ENCODE data around the gene KEAP1.
"Not testable (repeated sequence)": the region's sequence is repeated elsewhere in the genome, so short reads cannot be mapped to it uniquely, and the experiment has no call there.

Gene KEAP1

DNA sequence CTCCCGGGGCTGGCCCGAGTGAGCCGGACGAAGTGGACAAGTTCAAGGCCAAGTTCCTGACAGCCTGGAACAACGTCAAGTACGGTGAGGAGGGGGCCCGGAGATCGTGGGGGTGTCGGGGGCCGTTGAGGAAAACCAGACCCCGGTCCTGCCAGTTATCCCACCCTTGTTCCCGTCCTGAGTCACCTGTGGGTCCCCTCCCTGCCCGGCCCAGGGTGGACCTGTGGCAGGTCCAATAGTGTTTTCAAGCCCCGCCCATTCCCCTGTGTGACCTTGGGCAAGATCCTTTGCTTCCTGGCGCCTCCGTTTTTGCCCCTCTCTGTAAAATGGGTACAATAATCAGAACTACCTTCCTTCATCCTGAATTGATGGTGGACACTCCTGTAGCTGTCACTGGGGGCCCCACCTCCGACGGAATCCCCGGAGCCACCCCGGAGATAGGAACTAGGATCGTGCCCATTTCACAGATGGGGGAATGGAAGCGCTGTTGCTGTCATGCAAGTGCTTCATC lies 41.1 kb upstream of the KEAP1 start:
- Histone ChIP-seq H3K27me3 (ENCODE audit: control insufficient read depth in 2 of 2, insufficient read depth in 2 of 2, low read length in 2 of 2) (peaks cover 0 to 2% of the 10 kb centered on the region in 2 donors), H3K4me3 (ENCODE audit: low read length in 2 of 2) (peak overlapping the region; percentile 71 to 83), H3K27ac (ENCODE audit: low read depth in 2 of 2, low read length in 2 of 2) (peak overlapping the region; percentile 82 to 88), H3K9ac (ENCODE audit: low read depth in 1 of 2, low read length in 2 of 2) (peak overlapping the region; percentile 68 to 98), H3K36me3 (ENCODE audit: control insufficient read depth in 2 of 2, insufficient read depth in 2 of 2, low read length in 2 of 2) (peaks cover 17% of the 10 kb centered on the region in 2 donors), H3K9me3 (ENCODE audit: control insufficient read depth in 2 of 2, low read length in 2 of 2) (no peaks in the 10 kb centered on the region), H3K4me1 (ENCODE audit: control insufficient read depth in 2 of 2, insufficient read depth in 2 of 2, low read length in 2 of 2) (peaks cover 9 to 17% of the 10 kb centered on the region in 2 donors)

DNA sequence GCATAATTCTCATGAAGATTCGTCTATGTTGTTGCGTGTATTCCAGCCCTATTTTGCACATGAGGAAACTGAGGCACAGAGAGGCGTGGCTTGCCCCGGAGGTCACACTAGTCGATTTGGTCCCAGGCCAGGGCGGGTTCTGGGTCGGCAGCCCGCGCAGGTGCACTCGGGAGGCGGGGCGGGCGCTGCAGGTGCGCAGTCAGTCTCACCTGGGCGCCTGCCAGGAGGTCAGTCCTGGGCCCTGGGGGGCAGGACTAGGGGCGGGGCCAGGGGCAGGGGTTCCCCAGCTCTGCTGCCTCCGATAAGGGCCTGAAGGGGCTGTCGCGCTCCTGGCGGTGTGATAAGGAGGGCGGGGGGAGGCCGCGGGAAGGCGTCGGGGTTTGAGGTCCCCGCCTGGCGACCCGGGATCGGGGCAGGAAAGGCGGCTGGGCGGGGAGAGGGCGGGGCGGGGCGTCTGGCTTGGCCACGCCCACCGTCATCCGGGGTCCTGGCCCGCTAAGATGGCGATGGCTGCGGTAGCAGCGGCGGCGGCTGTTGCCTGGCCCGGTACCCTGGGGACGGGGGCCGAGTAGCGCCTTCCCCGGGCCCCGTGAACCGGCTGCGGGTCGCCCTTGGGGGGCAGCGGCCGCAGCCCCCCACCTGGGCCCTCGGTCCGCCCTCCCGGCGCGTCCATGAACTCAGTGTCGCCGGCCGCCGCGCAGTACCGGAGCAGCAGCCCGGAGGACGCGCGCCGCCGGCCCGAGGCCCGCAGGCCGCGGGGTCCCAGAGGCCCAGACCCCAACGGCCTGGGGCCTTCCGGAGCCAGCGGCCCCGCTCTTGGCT lies 40.5 kb upstream of the KEAP1 start, which contains the start of gene ATG4D:
TSS of gene ATG4D (plus strand) at position 485 of the 822 bp plus-strand sequence. CDS start at position 672, 187 bp downstream.
- peak within 1 kb of the TSS; percentile 82 to 88 for H3K27ac ChIP-seq (ENCODE audit: low read depth in 2 of 2, low read length in 2 of 2)
- peaks cover 9 to 17% of the 10 kb centered on the region in 2 donors for H3K4me1 ChIP-seq (ENCODE audit: control insufficient read depth in 2 of 2, insufficient read depth in 2 of 2, low read length in 2 of 2)
- H3K4me3 ChIP-seq (ENCODE audit: low read length in 2 of 2), result peak within 1 kb of the TSS; percentile 71 to 83
- no peaks in the 10 kb centered on the region for H3K9me3 ChIP-seq (ENCODE audit: control insufficient read depth in 2 of 2, low read length in 2 of 2)
- peaks cover 0 to 2% of the 10 kb centered on the region in 2 donors for H3K27me3 ChIP-seq (ENCODE audit: control insufficient read depth in 2 of 2, insufficient read depth in 2 of 2, low read length in 2 of 2)
- H3K9ac ChIP-seq (ENCODE audit: low read depth in 1 of 2, low read length in 2 of 2), result peak within 1 kb of the TSS; percentile 68 to 98
- H3K36me3 ChIP-seq (ENCODE audit: control insufficient read depth in 2 of 2, insufficient read depth in 2 of 2, low read length in 2 of 2), result peaks cover 10 to 15% of the 10 kb centered on the region in 2 donors

DNA sequence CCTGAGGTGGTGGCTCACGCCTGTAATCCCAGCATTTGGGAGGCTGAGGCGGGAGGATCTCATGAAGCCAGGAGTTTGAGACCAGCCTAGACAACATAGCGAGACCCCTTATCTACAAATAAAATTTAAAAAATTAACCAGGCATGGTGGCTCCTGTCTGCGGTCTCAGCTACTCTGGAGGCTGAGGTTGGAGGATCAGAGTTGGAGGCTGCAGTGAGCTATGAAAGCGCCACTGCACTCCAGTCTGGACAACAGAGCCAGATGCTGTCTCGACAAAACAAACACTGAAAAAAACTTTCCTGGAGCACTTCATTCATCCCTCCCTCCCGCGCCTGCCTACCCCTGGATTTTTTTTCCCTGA lies 39.9 kb upstream of the KEAP1 start:
- Histone ChIP-seq H3K9me3 (ENCODE audit: control insufficient read depth in 2 of 2, low read length in 2 of 2) (no peaks in the 10 kb centered on the region), H3K27ac (ENCODE audit: low read depth in 2 of 2, low read length in 2 of 2) (peak overlapping the region in 1 of 2 donors; percentile 82), H3K27me3 (ENCODE audit: control insufficient read depth in 2 of 2, insufficient read depth in 2 of 2, low read length in 2 of 2) (peaks cover 2% of the 10 kb centered on the region in 2 donors), H3K4me3 (ENCODE audit: low read length in 2 of 2) (peak overlapping the region; percentile 32 to 83), H3K9ac (ENCODE audit: low read depth in 1 of 2, low read length in 2 of 2) (no peak overlapping the region), H3K4me1 (ENCODE audit: control insufficient read depth in 2 of 2, insufficient read depth in 2 of 2, low read length in 2 of 2) (peaks cover 9 to 17% of the 10 kb centered on the region in 2 donors), H3K36me3 (ENCODE audit: control insufficient read depth in 2 of 2, insufficient read depth in 2 of 2, low read length in 2 of 2) (peaks cover 5 to 10% of the 10 kb centered on the region in 2 donors)

DNA sequence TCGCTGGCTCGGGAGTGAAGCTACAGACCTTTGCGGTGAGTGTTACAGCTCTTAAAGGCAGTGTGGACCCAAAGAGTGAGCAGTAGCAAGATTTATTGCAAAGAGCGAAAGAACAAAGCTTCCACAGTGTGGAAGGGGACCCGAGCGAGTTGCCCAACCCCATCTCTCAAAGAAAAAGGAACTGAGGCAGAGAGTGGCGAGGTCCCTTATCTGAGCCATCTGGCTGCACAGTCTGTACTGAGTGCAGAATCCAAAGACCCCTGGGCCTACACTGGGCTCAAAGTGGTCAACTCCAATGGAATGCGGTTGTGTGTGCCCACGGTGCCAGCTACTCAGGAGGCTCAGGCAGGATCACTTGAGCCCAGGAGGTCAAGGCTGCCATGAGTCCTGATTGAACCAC lies 35.9 kb upstream of the KEAP1 start:
- H3K27ac ChIP-seq (ENCODE audit: low read depth in 2 of 2, low read length in 2 of 2); H3K9me3 ChIP-seq (ENCODE audit: control insufficient read depth in 2 of 2, low read length in 2 of 2); H3K36me3 ChIP-seq (ENCODE audit: control insufficient read depth in 2 of 2, insufficient read depth in 2 of 2, low read length in 2 of 2); H3K4me1 ChIP-seq (ENCODE audit: control insufficient read depth in 2 of 2, insufficient read depth in 2 of 2, low read length in 2 of 2); H3K9ac ChIP-seq (ENCODE audit: low read depth in 1 of 2, low read length in 2 of 2); H3K4me3 ChIP-seq (ENCODE audit: low read length in 2 of 2); H3K27me3 ChIP-seq (ENCODE audit: control insufficient read depth in 2 of 2, insufficient read depth in 2 of 2, low read length in 2 of 2): not testable (repeated sequence)

DNA sequence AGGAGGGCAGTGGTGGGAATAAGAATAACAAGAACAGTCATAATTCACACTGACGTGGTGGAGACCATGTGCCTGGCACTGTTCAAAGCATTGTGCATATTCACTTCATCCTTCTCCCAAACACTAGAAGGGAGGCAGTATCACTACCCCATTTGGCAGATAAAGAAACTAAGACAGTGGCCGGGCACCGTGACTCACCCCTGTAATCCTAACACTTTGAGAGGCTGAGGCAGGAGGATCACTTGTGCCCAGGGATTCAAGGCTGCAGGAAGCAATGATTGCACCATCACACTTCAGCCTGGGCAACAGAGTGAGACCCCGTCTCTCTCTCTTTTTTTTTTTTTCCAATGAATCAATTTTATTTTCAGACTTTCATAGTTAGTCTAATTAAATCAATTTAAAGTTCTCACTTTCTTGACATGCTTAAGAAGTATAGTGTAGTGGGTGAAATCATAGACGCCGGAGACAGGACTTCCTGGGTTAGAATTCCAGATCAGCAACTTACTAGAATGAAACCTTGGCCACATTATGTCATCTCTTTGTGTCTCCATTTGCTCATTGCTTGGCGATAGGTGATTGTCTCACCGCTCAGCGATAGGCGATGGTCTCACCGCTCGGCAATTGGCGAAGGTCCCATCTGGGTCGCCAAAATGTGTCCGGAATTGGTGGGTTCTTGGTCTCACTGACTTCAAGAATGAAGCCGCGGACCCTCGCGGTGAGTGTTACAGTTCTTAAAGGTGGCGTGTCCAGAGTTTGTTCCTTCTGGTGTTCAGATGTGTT lies 35.2 kb upstream of the KEAP1 start:
- no peak overlapping the region for H3K4me3 ChIP-seq (ENCODE audit: low read length in 2 of 2)
- peaks cover 3 to 5% of the 10 kb centered on the region in 2 donors for H3K27me3 ChIP-seq (ENCODE audit: control insufficient read depth in 2 of 2, insufficient read depth in 2 of 2, low read length in 2 of 2)
- H3K4me1 ChIP-seq (ENCODE audit: control insufficient read depth in 2 of 2, insufficient read depth in 2 of 2, low read length in 2 of 2), result peaks cover 0 to 4% of the 10 kb centered on the region in 2 donors
- no peak overlapping the region for H3K9ac ChIP-seq (ENCODE audit: low read depth in 1 of 2, low read length in 2 of 2)
- H3K36me3 ChIP-seq (ENCODE audit: control insufficient read depth in 2 of 2, insufficient read depth in 2 of 2, low read length in 2 of 2), result no peaks in the 10 kb centered on the region
- H3K27ac ChIP-seq (ENCODE audit: low read depth in 2 of 2, low read length in 2 of 2), result no peak overlapping the region
- H3K9me3 ChIP-seq (ENCODE audit: control insufficient read depth in 2 of 2, low read length in 2 of 2), result no peaks in the 10 kb centered on the region

DNA sequence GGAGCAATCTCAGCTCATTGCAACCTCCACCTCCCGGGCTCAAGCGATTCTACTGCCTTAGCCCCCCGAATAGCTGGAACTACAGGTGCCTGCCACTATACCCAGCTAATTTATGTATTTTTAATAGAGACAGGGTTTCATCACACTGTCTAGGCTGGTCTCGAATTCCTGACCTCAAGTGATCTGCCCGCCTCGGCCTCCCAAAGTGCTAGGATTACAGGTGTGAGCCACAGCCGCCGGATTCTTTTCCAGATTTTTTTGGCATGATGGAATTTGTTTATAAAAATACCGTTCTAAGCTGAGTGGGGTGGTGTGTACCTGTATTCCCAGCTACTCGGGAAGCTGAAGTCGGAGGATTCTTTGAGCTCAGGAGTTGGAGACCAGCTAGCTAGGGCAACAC lies 34.5 kb upstream of the KEAP1 start:
- no peak overlapping the region for H3K9ac ChIP-seq (ENCODE audit: low read depth in 1 of 2, low read length in 2 of 2)
- no peaks in the 10 kb centered on the region for H3K4me1 ChIP-seq (ENCODE audit: control insufficient read depth in 2 of 2, insufficient read depth in 2 of 2, low read length in 2 of 2)
- H3K27ac ChIP-seq (ENCODE audit: low read depth in 2 of 2, low read length in 2 of 2), result no peak overlapping the region

DNA sequence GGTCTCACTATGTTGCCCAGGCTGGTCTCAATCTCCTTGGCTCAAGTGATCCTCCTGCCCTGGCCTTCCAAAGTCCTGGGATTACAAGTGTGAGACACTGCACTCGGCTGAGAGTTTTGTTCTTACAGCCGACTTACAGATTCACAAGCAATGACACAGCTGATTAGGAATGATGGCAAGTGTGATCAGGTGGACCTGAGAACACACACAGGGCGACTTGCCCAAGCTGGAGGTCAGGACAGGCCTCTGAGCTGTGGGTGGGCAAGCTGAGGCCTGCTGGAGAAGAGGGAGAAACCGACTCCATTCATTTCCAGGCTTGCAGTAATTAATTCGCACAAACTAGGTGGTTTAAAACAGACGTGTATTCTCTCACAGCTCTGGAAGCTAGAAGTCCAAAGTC lies 32.5 kb upstream of the KEAP1 start:
- H3K9me3 ChIP-seq (ENCODE audit: control insufficient read depth in 2 of 2, low read length in 2 of 2), result no peaks in the 10 kb centered on the region
- no peak overlapping the region for H3K4me3 ChIP-seq (ENCODE audit: low read length in 2 of 2)
- no peaks in the 10 kb centered on the region for H3K36me3 ChIP-seq (ENCODE audit: control insufficient read depth in 2 of 2, insufficient read depth in 2 of 2, low read length in 2 of 2)
- no peak overlapping the region for H3K27ac ChIP-seq (ENCODE audit: low read depth in 2 of 2, low read length in 2 of 2)
- peaks cover 3 to 5% of the 10 kb centered on the region in 2 donors for H3K27me3 ChIP-seq (ENCODE audit: control insufficient read depth in 2 of 2, insufficient read depth in 2 of 2, low read length in 2 of 2)
- no peak overlapping the region for H3K9ac ChIP-seq (ENCODE audit: low read depth in 1 of 2, low read length in 2 of 2)
- H3K4me1 ChIP-seq (ENCODE audit: control insufficient read depth in 2 of 2, insufficient read depth in 2 of 2, low read length in 2 of 2), result no peaks in the 10 kb centered on the region

More for the DNA sequence above, 34.5 kb upstream of the KEAP1 start:
- Histone ChIP-seq H3K4me3 (ENCODE audit: low read length in 2 of 2) (no peak overlapping the region), H3K36me3 (ENCODE audit: control insufficient read depth in 2 of 2, insufficient read depth in 2 of 2, low read length in 2 of 2) (no peaks in the 10 kb centered on the region), H3K27me3 (ENCODE audit: control insufficient read depth in 2 of 2, insufficient read depth in 2 of 2, low read length in 2 of 2) (peaks cover 3 to 5% of the 10 kb centered on the region in 2 donors), H3K9me3 (ENCODE audit: control insufficient read depth in 2 of 2, low read length in 2 of 2) (no peaks in the 10 kb centered on the region)

DNA sequence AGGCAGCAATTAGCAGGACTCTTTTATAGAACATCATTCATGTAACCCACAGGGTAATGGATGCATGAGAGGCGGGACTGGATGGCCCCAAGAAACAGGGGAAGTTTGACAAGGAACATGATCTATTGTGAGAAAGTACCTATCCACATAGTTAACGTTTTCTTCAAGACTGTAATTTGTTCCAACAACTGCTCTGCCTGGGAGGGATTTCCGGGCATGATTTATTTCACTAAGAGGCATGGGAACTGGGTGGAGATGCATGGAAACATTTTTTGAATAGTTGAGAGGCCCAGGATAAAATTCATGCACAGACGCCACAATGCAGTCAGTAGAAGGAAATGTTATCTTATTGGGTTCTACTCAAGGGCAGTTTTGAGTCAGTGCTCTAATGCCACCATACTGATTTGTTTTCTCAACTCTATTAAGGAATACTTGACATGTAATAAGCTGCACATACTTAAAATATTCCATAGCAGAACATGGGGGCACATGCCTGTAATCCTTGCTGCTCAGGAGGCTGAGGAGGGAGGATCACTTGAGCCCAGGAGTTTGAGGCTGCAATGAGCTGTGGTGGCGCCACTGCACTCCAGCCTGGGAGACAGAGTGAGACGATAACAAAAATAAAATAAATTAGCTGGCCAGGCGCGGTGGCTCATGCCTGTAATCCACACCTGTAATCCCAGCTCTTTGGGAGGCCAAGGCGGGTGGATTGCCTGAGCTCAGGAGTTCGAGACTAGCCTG lies 30.7 kb upstream of the KEAP1 start:
- Histone ChIP-seq H3K4me1 (ENCODE audit: control insufficient read depth in 2 of 2, insufficient read depth in 2 of 2, low read length in 2 of 2) (no peaks in the 10 kb centered on the region), H3K9ac (ENCODE audit: low read depth in 1 of 2, low read length in 2 of 2) (no peak overlapping the region), H3K9me3 (ENCODE audit: control insufficient read depth in 2 of 2, low read length in 2 of 2) (no peaks in the 10 kb centered on the region), H3K36me3 (ENCODE audit: control insufficient read depth in 2 of 2, insufficient read depth in 2 of 2, low read length in 2 of 2) (no peaks in the 10 kb centered on the region), H3K27ac (ENCODE audit: low read depth in 2 of 2, low read length in 2 of 2) (no peak overlapping the region), H3K4me3 (ENCODE audit: low read length in 2 of 2) (no peak overlapping the region), H3K27me3 (ENCODE audit: control insufficient read depth in 2 of 2, insufficient read depth in 2 of 2, low read length in 2 of 2) (peaks cover 3% of the 10 kb centered on the region in 2 donors)

DNA sequence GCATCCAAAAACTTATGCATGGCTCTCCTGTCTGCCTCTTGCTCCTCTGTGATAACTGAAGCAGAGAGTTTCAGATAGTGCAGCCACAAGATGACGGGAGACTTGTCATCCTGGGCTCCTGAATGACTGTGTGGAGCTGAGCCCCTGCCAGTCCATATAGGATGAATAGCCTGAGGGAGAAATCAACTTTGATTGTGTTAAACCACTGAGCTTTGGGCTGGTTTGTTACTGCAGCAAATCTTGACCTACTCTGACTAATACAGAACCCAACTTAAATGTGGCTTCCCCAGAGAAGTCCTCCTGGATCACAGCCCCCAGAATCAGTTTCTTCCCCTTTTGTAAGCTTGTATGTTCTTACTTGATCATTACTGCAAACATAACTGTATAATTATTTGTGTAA lies 29.3 kb upstream of the KEAP1 start:
- H3K27me3 ChIP-seq (ENCODE audit: control insufficient read depth in 2 of 2, insufficient read depth in 2 of 2, low read length in 2 of 2), result peaks cover 0 to 2% of the 10 kb centered on the region in 2 donors
- no peak overlapping the region for H3K4me3 ChIP-seq (ENCODE audit: low read length in 2 of 2)
- no peak overlapping the region for H3K9ac ChIP-seq (ENCODE audit: low read depth in 1 of 2, low read length in 2 of 2)
- no peaks in the 10 kb centered on the region for H3K9me3 ChIP-seq (ENCODE audit: control insufficient read depth in 2 of 2, low read length in 2 of 2)
- no peak overlapping the region for H3K27ac ChIP-seq (ENCODE audit: low read depth in 2 of 2, low read length in 2 of 2)
- H3K4me1 ChIP-seq (ENCODE audit: control insufficient read depth in 2 of 2, insufficient read depth in 2 of 2, low read length in 2 of 2), result no peaks in the 10 kb centered on the region
- no peaks in the 10 kb centered on the region for H3K36me3 ChIP-seq (ENCODE audit: control insufficient read depth in 2 of 2, insufficient read depth in 2 of 2, low read length in 2 of 2)

All from mucosa of rectum (tissue), 2 donors.